ENCODE measurements around the gene RCC1. TPM values are rescaled to one million over a fixed set of nuclear protein-coding genes. Genes with fewer than 3 reads are reported as not detected.
A peak's percentile ranks its signal among the peaks of the same experiment; 100 is the strongest.
"Not testable (repeated sequence)": the region's sequence is repeated elsewhere in the genome, so short reads cannot be mapped to it uniquely, and the experiment has no call there.

The RCC1 gene
- total RNA-seq, 2 experiments from 2014 or later, result 108 to 113 TPM

DNA sequence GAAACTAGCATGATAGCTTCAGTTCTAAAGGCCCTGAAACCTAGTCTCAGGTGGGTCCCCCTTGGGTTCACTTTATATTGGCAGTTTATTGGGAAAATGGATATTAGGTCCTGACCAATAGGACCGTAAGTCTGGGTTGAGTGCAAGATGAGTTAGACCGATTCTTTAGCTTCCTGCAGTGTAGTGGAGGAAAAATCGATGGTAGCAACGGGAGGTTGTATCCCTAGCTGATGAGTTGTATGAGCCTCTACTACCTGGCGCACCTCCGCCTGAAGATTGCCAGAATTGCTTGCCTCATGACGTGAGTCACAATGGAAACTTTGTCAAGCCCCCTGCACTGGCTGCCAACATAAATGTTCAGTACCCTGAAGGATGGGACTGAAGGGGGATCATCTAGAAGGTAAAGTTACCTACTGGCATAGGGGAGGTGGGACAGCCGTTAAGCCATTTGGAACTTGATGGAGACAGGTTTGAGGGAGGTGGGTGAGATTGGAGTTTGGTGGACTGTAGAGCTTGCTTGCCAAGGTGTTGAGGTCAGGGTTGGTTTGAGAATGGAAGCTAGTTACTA, 3.9 kb downstream of the RCC1 start:
- peaks cover 1% of the 10 kb centered on the region for H3K27me3 Mint-ChIP-seq
- ChIA-PET POLR2A (interaction anchor here (1.0 to 9.9 kb wide), 19 partner anchors 7 to 274 kb away, joined by 3 to 315 read pairs (median 8); partner anchors contain the start of genes ATP5IF1, GMEB1, MED18 and RNU11), CTCF (interaction anchor here (2.7 kb wide), 1 partner anchor 8 kb away, joined by 7 read pairs; no protein-coding TSS in a partner anchor)
- TF ChIP-seq, protein P1, sequence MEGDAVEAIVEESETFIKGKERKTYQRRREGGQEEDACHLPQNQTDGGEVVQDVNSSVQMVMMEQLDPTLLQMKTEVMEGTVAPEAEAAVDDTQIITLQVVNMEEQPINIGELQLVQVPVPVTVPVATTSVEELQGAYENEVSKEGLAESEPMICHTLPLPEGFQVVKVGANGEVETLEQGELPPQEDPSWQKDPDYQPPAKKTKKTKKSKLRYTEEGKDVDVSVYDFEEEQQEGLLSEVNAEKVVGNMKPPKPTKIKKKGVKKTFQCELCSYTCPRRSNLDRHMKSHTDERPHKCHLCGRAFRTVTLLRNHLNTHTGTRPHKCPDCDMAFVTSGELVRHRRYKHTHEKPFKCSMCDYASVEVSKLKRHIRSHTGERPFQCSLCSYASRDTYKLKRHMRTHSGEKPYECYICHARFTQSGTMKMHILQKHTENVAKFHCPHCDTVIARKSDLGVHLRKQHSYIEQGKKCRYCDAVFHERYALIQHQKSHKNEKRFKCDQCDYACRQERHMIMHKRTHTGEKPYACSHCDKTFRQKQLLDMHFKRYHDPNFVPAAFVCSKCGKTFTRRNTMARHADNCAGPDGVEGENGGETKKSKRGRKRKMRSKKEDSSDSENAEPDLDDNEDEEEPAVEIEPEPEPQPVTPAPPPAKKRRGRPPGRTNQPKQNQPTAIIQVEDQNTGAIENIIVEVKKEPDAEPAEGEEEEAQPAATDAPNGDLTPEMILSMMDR (IDR thresholded peaks at IDR 0.05), result no peak
- ATAC-seq (no peak), DNase-seq (peak; percentile 56)
- intact Hi-C loops (cut with micrococcal nuclease), result loop anchor here (5.0 to 10.0 kb wide), 2 partner anchors 95 to 262 kb away; no protein-coding TSS in a partner anchor
- peaks cover 82% of the 10 kb centered on the region for H3K36me3 Mint-ChIP-seq (ENCODE audit: low read depth)
- peak overlapping the region; percentile 94 for H3K4me3 Mint-ChIP-seq
- H3K27ac Mint-ChIP-seq, result peak overlapping the region; percentile 95
- H3K4me1 Mint-ChIP-seq (ENCODE audit: low read depth), result peaks cover 33% of the 10 kb centered on the region
- no peaks in the 10 kb centered on the region for H3K9me3 Mint-ChIP-seq

GRCh38 chr1:28510273-28510969, 4.6 kb downstream of the RCC1 start:
- TF ChIP-seq, protein P1 (IDR thresholded peaks at IDR 0.05), result no peak

DNA sequence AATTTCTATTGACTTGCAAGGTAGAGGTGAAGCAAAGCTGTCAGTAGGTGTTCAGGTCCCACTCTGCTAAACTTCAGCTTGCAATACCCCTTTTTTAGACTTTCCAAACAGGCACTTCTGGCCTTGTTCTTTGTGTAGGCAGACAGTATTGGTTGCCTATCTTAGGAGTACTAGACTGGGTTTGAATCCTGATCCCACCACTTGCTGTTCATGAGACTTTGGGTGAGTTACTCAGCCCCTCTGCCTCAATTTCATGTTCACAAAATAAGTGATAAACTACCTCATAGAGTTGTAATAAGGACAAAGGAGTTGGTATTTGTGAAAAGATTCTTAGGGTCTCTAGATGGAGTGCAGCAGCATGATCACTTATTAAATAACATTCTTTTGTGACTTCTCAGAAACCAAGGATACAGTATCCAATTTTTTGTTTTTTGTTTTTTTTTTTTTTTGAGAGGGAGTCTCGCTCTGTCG, 5.2 kb downstream of the RCC1 start:
- intact Hi-C loops (cut with micrococcal nuclease), result no loop called here
- H3K36me3 Mint-ChIP-seq (ENCODE audit: low read depth), result peaks cover 77% of the 10 kb centered on the region
- no peaks in the 10 kb centered on the region for H3K9me3 Mint-ChIP-seq
- TF ChIP-seq, protein P1 (IDR thresholded peaks at IDR 0.05), result no peak
- ChIA-PET POLR2A (interaction anchor here (0.6 to 9.9 kb wide), 25 partner anchors 6 to 1359 kb away, joined by 3 to 315 read pairs (median 4); partner anchors contain the start of genes ATP5IF1, MED18, RNU11 and TAF12), CTCF (no interaction called here)
- H3K27ac Mint-ChIP-seq, result peak overlapping the region; percentile 95
- peaks cover 33% of the 10 kb centered on the region for H3K4me1 Mint-ChIP-seq (ENCODE audit: low read depth)
- ATAC-seq, result peak; percentile 5
- no peak for DNase-seq
- H3K4me3 Mint-ChIP-seq, result peak overlapping the region; percentile 94
- no peaks in the 10 kb centered on the region for H3K27me3 Mint-ChIP-seq

More at GRCh38 chr1:28510273-28510969, 4.6 kb downstream of the RCC1 start:
- peak; percentile 5 for ATAC-seq
- intact Hi-C loops (cut with micrococcal nuclease), result no loop called here
- ChIA-PET POLR2A (interaction anchor here (0.6 to 9.9 kb wide), 26 partner anchors 6 to 1359 kb away, joined by 3 to 315 read pairs (median 4); partner anchors contain the start of genes ATP5IF1, MED18, RNU11 and TAF12), CTCF (interaction anchor here (2.7 kb wide), 1 partner anchor 8 kb away, joined by 7 read pairs; no protein-coding TSS in a partner anchor)
- no peaks in the 10 kb centered on the region for H3K9me3 Mint-ChIP-seq
- peaks cover 33% of the 10 kb centered on the region for H3K4me1 Mint-ChIP-seq (ENCODE audit: low read depth)
- peak overlapping the region; percentile 95 for H3K27ac Mint-ChIP-seq
- peaks cover 1% of the 10 kb centered on the region for H3K27me3 Mint-ChIP-seq
- peak overlapping the region; percentile 94 for H3K4me3 Mint-ChIP-seq
- peaks cover 83% of the 10 kb centered on the region for H3K36me3 Mint-ChIP-seq (ENCODE audit: low read depth)
- DNase-seq, result peak; percentile 42

GRCh38 chr1:28512058-28512611, 6.3 kb downstream of the RCC1 start:
- TF ChIP-seq, protein P1 (IDR thresholded peaks at IDR 0.05), result no peak
- Mint-ChIP-seq H3K27ac (peak overlapping the region; percentile 95), H3K9me3 (no peaks in the 10 kb centered on the region), H3K4me1 (ENCODE audit: low read depth) (peaks cover 38% of the 10 kb centered on the region), H3K36me3 (ENCODE audit: low read depth) (peaks cover 66% of the 10 kb centered on the region), H3K27me3 (no peaks in the 10 kb centered on the region), H3K4me3 (peak overlapping the region; percentile 94)
- intact Hi-C loops (cut with micrococcal nuclease), result no loop called here
- peak; percentile 13 for DNase-seq
- CTCF ChIA-PET, result no interaction called here
- POLR2A ChIA-PET, result interaction anchor here (0.6 to 9.9 kb wide), 13 partner anchors 10 to 295 kb away, joined by 3 to 315 read pairs (median 4); partner anchors contain the start of genes RNU11, TAF12 and TRNAU1AP
- no peak for ATAC-seq

DNA sequence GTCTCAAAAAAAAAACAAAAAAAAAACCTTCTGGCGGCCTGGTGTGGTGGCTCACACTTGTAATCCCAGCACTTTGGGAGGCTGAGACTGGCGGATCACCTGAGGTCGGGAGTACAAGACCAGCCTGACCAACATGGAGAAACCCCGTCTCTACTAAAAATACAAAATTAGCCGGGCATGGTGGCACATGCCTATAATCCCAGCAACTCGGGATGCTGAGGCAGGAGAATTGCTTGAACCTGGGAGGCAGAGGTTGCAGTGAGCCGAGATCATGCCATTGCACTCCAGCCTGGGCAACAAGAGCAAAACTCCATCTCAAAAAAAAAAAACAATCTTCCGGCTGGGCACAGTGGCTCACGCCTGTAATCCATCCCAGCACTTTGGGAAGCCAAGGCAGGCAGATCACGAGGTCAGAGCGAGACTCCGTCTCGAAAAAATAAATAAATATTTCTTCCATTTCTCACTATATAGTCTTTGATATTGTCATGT, 8.6 kb downstream of the RCC1 start:
- intact Hi-C loops (cut with micrococcal nuclease); ATAC-seq; H3K9me3 Mint-ChIP-seq; H3K27me3 Mint-ChIP-seq; CTCF ChIA-PET; H3K27ac Mint-ChIP-seq: not testable (repeated sequence)
- H3K4me3 Mint-ChIP-seq, result peak overlapping the region; percentile 3
- peaks cover 40% of the 10 kb centered on the region for H3K4me1 Mint-ChIP-seq (ENCODE audit: low read depth)
- POLR2A ChIA-PET, result interaction anchor here (0.6 to 9.9 kb wide), 6 partner anchors 7 to 134 kb away, joined by 4 to 315 read pairs (median 42); partner anchors contain the start of genes RCC1 and RNU11
- H3K36me3 Mint-ChIP-seq (ENCODE audit: low read depth), result peaks cover 50% of the 10 kb centered on the region
- DNase-seq, result peak; percentile 14
